IPS DF 6.9 (cell line): ENCODE data around the gene SGIP1.

Experiments
- DNase-seq: peaks from one replicate; pipeline ENCODE4 v3.0.0-alpha.2; 2013; ENCODE audit warnings: low read depth, low spot score
- H3K27ac ChIP-seq: one replicate; pipeline ENCODE4 v1.5.1; 2013; ENCODE audit warnings: low read length, control low read depth
- H3K27me3 ChIP-seq: 2 replicates; pipeline ENCODE4 v1.6.1; 2013; ENCODE audit warnings: mild to moderate bottlenecking, low read length; ENCODE audit not compliant: control insufficient read depth, insufficient read depth
- H3K36me3 ChIP-seq: 2 replicates; pipeline ENCODE4 v1.6.1; 2013; ENCODE audit warnings: low read length; ENCODE audit not compliant: control insufficient read depth, insufficient read depth
- H3K4me1 ChIP-seq: 2 replicates; pipeline ENCODE4 v1.6.1; 2013; ENCODE audit warnings: low read length; ENCODE audit not compliant: control insufficient read depth, insufficient read depth
- H3K4me3 ChIP-seq: 2 replicates; pipeline ENCODE4 v1.5.1; 2013; ENCODE audit warnings: mild to moderate bottlenecking, low read length
- H3K9me3 ChIP-seq: 2 replicates; pipeline ENCODE4 v1.6.1; 2013; ENCODE audit warnings: low read length, inconsistent platforms; ENCODE audit not compliant: control insufficient read depth, insufficient read depth
- WGBS: extraction: QIAGEN DNeasy Blood & Tissue Kit; methylation state at CpG from one replicate; pipeline ENCODE4 v1.1.7; 2013; ENCODE audit warnings: mixed read lengths, missing lambda C conversion rate; ENCODE audit not compliant: insufficient read length, insufficient coverage; 5-methylcytosine and 5-hydroxymethylcytosine counted together

The SGIP1 gene

DNA sequence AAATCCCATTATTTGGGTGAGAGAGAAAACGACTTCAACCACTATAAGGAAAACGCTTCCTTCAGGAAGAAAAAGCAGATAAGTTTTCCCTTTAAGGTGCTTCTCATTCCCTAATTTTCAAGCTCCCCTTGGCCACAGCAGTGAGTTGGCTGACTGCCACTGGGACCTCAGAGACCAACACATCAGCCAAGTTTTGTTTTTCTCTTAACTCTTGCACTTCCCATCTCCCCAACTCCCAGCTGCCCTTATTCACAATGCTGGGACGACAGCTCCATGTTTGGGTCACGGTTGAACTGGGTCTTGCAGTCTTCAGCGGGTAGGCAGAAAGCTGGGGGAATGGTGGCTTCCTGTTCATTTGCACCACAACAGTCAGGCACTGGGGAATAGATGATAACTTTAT, 18.9 kb downstream of the SGIP1 start:
- DNase-seq, result no peak
- WGBS, result no CpG with 5 or more reads among the region's 5 CpGs
- Histone ChIP-seq H3K4me1 (no peaks in the 10 kb centered on the region; the same call in 1 of the 2 replicates), H3K9me3 (no peaks in the 10 kb centered on the region), H3K36me3 (no peaks in the 10 kb centered on the region), H3K4me3 (no peak overlapping the region), H3K27ac (no peak overlapping the region), H3K27me3 (no peaks in the 10 kb centered on the region)

DNA sequence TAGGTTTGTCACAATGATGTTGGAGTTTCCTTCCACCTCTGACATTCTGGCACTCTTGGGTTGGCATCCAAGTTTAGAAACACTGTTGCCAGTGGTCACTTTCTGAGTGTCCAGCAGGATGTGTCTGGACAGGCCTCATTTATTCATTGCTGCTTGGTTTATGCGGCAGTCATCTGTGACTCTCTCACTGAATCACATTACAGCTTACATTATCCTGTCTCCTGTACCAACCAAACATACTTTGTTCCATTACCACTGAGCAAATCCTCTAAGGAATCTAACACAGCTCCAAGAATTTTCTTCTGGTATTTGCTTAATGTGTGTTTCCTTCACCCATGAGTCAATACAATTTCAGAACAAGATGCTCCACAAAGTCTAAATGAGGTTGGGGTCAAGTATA, 19.9 kb downstream of the SGIP1 start:
- no peak overlapping the region for H3K27ac ChIP-seq
- no CpG with 5 or more reads among the region's 1 CpG for WGBS
- H3K27me3 ChIP-seq, result no peaks in the 10 kb centered on the region
- H3K4me3 ChIP-seq, result no peak overlapping the region
- DNase-seq, result no peak
- H3K9me3 ChIP-seq, result no peaks in the 10 kb centered on the region
- H3K4me1 ChIP-seq, result no peaks in the 10 kb centered on the region; the same call in 1 of the 2 replicates
- H3K36me3 ChIP-seq, result no peaks in the 10 kb centered on the region

DNA sequence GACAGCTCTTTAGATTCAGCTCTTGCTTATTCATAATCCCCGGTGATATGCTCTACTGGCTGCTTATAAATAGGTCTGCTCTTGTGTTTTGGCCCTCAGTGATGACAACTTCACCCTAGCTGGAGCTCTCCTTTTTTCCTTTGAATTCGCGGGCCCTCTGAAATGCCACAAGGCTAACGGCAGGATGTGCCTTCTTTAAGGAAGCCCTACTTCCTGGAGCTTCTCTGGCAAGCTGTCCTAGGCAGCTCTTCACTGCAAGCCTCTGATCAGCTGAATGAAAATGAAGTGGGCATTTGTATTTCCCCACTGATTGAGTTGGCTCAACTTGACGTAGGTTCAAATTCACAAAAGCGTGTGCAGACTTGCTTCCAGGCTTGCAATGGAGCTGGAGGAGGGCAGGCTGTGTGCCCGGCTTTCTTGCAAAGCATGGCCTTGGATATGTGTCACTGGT, 22.2 kb downstream of the SGIP1 start:
- Histone ChIP-seq H3K4me3 (no peak overlapping the region), H3K27ac (no peak overlapping the region), H3K4me1 (no peaks in the 10 kb centered on the region; the same call in 1 of the 2 replicates), H3K9me3 (no peaks in the 10 kb centered on the region), H3K27me3 (no peaks in the 10 kb centered on the region), H3K36me3 (no peaks in the 10 kb centered on the region)
- DNase-seq, result no peak
- no CpG with 5 or more reads among the region's 7 CpGs for WGBS

DNA sequence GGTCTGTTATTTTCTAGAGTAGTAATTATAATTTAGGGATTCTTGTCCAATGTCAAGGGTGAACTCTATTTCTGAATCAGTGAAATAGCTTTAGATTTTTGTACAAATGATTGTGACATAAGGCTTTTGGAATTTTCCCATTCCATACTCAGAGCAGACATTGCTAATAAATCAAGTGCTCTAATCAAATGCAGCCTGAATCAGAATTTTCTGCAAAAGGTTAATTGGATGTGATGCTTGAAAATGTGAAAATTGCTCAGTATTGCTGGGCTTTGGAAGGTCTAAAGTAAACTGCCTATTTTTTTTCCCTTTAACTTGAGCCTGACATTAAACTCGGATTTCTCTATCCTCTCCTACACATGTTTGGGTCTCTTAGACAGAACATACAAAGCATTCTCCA, 23.2 kb downstream of the SGIP1 start:
- H3K36me3 ChIP-seq, result no peaks in the 10 kb centered on the region
- H3K4me3 ChIP-seq, result no peak overlapping the region
- no peaks in the 10 kb centered on the region; the same call in 1 of the 2 replicates for H3K4me1 ChIP-seq
- no peak for DNase-seq
- no peak overlapping the region for H3K27ac ChIP-seq
- no CpG with 5 or more reads among the region's 1 CpG for WGBS
- H3K9me3 ChIP-seq, result no peaks in the 10 kb centered on the region
- no peaks in the 10 kb centered on the region for H3K27me3 ChIP-seq

DNA sequence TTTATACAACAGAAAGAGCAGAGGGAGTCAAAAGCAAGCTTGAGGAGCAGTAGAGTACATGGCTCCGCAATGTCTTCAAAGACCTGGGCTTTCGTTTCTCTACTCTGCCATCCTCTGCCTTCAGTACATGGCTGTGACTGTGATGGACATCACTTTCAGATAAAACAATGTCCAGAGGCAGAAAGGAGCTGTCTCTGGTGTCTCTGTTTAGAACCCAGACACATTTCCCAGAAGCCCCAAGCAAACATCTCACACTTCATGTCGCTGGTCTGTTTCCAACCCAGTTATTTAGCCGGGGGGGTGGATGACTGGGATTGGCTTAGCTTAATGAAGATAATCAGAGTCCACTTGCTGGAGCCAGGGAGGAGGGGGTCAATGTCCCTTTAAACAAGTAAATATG, 25.6 kb downstream of the SGIP1 start:
- WGBS, result no CpG with 5 or more reads among the region's 4 CpGs
- Histone ChIP-seq H3K4me3 (no peak overlapping the region), H3K9me3 (no peaks in the 10 kb centered on the region), H3K27ac (no peak overlapping the region), H3K4me1 (no peaks in the 10 kb centered on the region; the same call in 1 of the 2 replicates), H3K36me3 (no peaks in the 10 kb centered on the region), H3K27me3 (no peaks in the 10 kb centered on the region)
- no peak for DNase-seq

DNA sequence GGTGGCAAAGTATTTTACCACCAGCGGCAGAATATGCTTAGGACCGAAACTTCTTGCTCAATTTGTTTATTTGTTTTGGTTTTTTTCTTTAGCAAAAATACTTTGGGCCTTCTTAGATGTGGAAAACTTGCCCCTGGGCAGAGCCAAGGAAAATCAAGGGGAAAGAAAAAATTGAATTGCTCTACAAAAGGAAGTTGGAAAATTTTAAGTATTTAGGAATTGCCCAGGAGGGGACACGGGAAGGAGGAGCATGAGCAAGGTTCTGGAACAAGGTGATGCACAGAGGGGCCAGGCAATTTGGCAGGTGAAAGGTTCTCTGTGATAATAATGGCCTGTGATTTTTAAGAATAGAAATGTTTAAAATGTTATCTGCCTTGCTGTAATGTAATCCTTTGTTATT, 28.6 kb downstream of the SGIP1 start:
- Histone ChIP-seq H3K27me3 (no peaks in the 10 kb centered on the region), H3K27ac (no peak overlapping the region), H3K9me3 (no peaks in the 10 kb centered on the region), H3K36me3 (no peaks in the 10 kb centered on the region), H3K4me1 (no peaks in the 10 kb centered on the region; the same call in 1 of the 2 replicates), H3K4me3 (no peak overlapping the region)
- no CpG with 5 or more reads among the region's 3 CpGs for WGBS
- no peak for DNase-seq

DNA sequence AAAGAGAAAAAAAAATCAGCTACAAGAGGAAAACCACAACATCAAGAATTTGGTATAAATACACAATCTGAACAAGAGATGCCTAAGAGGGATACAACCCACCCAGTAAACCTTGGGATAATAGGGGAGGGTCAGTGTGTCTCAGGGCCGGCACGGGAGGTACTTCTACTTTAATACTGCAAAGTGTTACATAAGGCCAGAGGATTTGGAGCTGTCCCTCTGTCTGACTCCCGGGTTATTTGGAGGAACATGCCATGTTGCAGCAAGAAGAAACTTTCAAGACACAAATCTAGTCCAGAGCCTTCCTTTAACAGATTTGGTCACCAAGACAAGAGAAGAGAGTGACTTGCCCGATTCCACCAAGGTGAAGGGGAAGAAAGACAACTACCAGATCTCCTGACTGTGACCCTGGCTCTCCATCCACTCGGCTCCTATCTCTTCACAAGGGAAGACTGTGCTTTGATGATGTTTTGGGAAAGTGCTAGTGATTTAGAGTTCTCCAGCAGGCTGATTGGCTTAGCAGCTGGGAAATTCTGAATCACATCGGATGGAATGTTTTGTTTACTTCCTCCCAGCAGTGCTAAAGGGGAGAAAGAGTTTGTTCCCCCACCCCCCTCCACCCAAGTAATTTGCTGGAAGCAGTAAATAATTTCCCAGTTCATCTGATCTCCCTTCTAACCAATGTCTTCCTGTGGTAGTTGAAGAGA, 29.3 kb downstream of the SGIP1 start:
- no peak overlapping the region for H3K27ac ChIP-seq
- no peaks in the 10 kb centered on the region for H3K9me3 ChIP-seq
- H3K36me3 ChIP-seq, result no peaks in the 10 kb centered on the region
- no peaks in the 10 kb centered on the region; the same call in 1 of the 2 replicates for H3K4me1 ChIP-seq
- no CpG with 5 or more reads among the region's 6 CpGs for WGBS
- H3K27me3 ChIP-seq, result no peaks in the 10 kb centered on the region
- H3K4me3 ChIP-seq, result no peak overlapping the region
- no peak for DNase-seq

DNA sequence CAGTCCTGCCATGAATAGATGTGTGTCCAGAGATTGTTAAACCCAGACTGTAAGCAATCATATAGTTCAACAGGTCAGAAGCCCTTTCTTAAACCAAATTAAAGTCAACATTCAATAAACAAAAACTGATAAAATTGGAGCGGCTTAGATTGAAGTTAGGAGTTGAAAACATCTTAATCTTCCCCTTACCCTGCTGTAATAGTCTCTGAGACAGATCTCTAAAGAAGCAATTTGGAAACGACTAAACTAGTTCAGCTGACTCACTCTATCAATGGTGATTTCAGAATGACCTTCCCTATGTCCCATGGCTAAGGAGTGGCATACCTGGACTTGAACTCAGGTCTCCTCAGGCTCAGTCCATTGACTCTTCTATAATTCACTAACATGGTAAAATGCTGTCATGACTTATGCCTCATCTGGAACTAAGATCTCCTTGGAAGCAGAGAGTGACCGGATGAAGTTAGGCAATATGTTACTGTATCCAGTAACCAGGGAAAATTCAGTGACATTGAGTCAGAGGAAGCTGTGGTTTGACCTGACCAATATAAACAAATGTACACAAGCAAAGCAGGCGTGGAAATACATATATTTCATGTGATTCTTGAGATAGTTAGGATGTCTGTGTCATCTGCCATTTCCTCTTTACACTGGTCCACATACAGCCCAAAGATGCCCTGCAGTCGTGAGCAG, 30.1 kb downstream of the SGIP1 start:
- Histone ChIP-seq H3K4me1 (no peaks in the 10 kb centered on the region; the same call in 1 of the 2 replicates), H3K4me3 (no peak overlapping the region), H3K9me3 (no peaks in the 10 kb centered on the region), H3K36me3 (no peaks in the 10 kb centered on the region), H3K27ac (no peak overlapping the region), H3K27me3 (no peaks in the 10 kb centered on the region)
- no CpG with 5 or more reads among the region's 5 CpGs for WGBS
- no peak for DNase-seq

DNA sequence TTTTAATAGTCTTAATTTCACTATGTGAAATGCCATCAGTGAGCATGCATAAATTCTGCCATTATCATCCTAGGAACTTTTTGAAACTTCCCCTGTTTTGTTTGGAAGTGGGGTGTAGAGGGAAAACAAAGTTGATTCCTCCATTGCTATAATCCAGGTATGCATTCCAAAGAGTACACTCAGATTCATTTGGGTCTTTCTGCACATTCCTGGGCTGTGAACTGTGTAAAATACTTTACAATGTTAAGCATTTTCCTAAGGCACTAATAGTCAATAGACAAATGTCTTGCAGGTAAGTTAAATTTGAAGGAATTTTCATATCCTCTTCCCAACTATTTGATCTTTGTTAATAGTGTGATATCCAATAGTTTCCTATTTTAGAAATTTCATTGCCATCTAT, 36.2 kb downstream of the SGIP1 start:
- no peak overlapping the region for H3K27ac ChIP-seq
- H3K4me1 ChIP-seq, result no peaks in the 10 kb centered on the region
- H3K9me3 ChIP-seq, result no peaks in the 10 kb centered on the region
- H3K36me3 ChIP-seq, result no peaks in the 10 kb centered on the region
- H3K27me3 ChIP-seq, result no peaks in the 10 kb centered on the region
- no peak overlapping the region for H3K4me3 ChIP-seq
- no peak for DNase-seq

DNA sequence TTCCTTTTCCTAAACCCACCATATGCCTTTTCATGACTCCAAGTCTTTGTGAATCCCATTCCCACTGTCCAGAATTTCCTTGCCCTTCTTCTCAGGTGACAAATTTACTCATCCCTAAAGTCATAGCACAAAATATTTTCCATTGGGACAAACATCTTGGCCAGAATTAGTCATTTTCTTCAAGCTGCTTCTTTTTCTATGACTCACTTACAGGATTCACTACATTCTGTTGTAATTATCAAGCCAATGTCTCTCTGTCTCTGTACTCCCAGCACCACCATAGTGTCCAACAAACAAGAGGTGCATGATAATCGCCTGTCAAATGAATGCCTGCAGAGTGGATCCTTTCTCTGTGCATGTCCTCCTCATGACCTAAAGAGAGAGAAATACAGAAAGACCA, 37.8 kb downstream of the SGIP1 start:
- no CpG with 5 or more reads among the region's 1 CpG for WGBS
- DNase-seq, result no peak

DNA sequence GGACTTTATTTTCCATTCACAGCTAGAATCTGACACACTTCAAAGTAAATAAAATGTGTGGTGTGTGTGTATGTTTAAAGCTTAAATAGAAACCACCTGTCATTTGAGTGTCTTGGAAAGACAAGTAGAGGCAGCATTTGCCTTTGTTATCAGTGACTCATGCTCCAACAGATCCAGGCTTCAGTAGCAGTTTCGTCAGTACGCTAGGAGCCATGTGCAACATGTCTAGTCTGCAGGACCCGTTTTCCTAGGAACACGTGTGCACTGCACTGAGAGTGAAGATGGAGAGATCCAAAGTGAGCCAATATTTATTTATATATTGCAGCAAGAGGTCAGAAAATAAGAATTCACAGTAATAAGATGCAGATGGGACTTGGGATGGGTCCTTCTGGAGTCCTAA, 41.8 kb downstream of the SGIP1 start:
- H3K4me3 ChIP-seq, result no peak overlapping the region
- no CpG with 5 or more reads among the region's 4 CpGs for WGBS
- DNase-seq, result no peak
- no peaks in the 10 kb centered on the region for H3K4me1 ChIP-seq
- H3K9me3 ChIP-seq, result no peaks in the 10 kb centered on the region
- H3K27ac ChIP-seq, result no peak overlapping the region
- no peaks in the 10 kb centered on the region for H3K36me3 ChIP-seq
- no peaks in the 10 kb centered on the region for H3K27me3 ChIP-seq

More for the DNA sequence above, 37.8 kb downstream of the SGIP1 start:
- no peaks in the 10 kb centered on the region for H3K36me3 ChIP-seq
- no peak overlapping the region for H3K4me3 ChIP-seq
- no peaks in the 10 kb centered on the region for H3K9me3 ChIP-seq
- no peaks in the 10 kb centered on the region for H3K4me1 ChIP-seq
- no peaks in the 10 kb centered on the region for H3K27me3 ChIP-seq
- no peak overlapping the region for H3K27ac ChIP-seq
